Epithelial cell of esophagus (primary cell): ENCODE data around the gene TERC.
"Not testable (repeated sequence)": the region's sequence is repeated elsewhere in the genome, so short reads cannot be mapped to it uniquely, and the experiment has no call there.

ENCODE experiments used
- DNase-seq: peaks from one replicate; pipeline ENCODE4 v3.0.0; 2010; ENCODE audit warnings: low read depth
- H3K4me3 ChIP-seq: 2 replicates; pipeline ENCODE4 v1.5.1; 2011; ENCODE audit warnings: mild to moderate bottlenecking, low read length, control low read depth
- TF ChIP-seq, protein P1 (sequence below): IDR thresholded peaks from 2 replicates; pipeline ENCODE4 v1.5.1; 2011; ENCODE audit warnings: low read depth, mild to moderate bottlenecking, low read length, control low read depth, inconsistent platforms; ENCODE audit not compliant: insufficient read depth; ENCODE audit errors: missing control alignments

The TERC gene

DNA sequence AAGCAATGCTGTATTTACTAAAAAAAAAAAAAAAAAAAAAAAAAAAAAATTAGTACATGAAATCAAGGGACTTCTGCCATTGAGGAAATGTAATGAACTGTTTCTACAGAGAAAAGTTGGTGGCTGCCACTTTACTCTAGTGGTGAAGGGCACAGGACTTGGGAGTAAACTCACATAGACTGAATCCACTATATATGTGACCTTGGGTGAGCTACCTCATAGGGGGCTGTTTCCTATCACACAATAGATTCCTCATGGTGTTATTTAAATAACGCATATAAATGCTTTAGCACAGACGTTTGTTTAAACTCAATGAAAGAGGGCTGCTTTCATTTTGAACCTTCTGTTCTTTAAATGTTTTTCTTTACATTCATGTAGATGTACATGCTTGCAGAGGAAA is 25.8 kb downstream of the TERC start:
- TF ChIP-seq, protein P1, sequence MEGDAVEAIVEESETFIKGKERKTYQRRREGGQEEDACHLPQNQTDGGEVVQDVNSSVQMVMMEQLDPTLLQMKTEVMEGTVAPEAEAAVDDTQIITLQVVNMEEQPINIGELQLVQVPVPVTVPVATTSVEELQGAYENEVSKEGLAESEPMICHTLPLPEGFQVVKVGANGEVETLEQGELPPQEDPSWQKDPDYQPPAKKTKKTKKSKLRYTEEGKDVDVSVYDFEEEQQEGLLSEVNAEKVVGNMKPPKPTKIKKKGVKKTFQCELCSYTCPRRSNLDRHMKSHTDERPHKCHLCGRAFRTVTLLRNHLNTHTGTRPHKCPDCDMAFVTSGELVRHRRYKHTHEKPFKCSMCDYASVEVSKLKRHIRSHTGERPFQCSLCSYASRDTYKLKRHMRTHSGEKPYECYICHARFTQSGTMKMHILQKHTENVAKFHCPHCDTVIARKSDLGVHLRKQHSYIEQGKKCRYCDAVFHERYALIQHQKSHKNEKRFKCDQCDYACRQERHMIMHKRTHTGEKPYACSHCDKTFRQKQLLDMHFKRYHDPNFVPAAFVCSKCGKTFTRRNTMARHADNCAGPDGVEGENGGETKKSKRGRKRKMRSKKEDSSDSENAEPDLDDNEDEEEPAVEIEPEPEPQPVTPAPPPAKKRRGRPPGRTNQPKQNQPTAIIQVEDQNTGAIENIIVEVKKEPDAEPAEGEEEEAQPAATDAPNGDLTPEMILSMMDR, result no peak
- DNase-seq, result no peak
- H3K4me3 ChIP-seq, result no peak overlapping the region

DNA sequence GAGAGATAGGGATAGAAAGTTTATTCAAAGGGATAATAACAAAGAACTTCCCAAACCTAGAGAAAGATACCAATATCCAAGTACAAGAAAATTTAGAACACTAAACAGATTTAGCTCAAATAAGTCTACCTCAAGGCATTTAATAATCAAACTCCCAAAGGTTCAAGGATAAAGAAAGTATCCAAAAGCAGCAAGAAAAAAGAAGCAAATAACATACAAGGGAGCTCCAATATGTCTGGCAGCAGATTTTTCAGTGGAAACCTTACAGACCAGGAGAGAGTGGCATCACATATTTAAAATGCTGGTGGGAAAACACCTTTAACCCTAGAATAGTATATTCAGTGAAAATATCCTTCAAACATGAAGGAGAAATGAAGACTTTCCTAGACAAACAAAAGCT is 33.0 kb downstream of the TERC start:
- not testable (repeated sequence) for H3K4me3 ChIP-seq, DNase-seq

DNA sequence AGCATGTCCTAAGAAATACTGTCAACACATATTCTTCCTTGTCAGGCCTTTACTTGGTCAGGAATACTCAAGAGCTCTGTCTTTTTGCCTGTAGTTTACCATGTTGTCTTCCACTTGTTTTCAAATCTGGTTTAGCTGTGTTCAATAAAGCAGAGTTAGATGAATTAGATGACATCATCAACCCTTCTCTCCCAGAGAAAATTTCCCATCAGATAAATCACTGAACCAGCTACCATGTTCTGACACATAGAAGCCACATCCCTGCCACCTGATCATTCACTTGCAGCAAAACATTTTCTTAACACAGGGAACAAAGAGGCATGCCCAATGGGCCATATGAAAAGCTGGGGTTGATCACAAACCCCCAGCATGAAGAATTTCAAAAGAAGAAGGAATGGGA is 42.1 kb downstream of the TERC start:
- DNase-seq, result no peak
- H3K4me3 ChIP-seq, result no peak overlapping the region

GRCh38 chr3:169718415-169718814 is 46.4 kb downstream of the TERC start:
- DNase-seq, H3K4me3 ChIP-seq: not testable (repeated sequence)

More for the DNA sequence above, 42.1 kb downstream of the TERC start:
- TF ChIP-seq, protein P1, result no peak
